Esophagus squamous epithelium (tissue), 5 donors: ENCODE measurements around the gene ZNRF1. TPM values are rescaled to one million over a fixed set of nuclear protein-coding genes. Genes with fewer than 3 reads are reported as not detected.
A peak's percentile ranks its signal among the peaks of the same experiment; 100 is the strongest.

Source experiments
- DNase-seq: peaks from one replicate; lab custom pipeline; 2025; lab: John Stamatoyannopoulos, UW
- H3K27ac ChIP-seq, 4 donors: fragments of 200-600 bp; sonication (generic); one replicate each; pipeline ENCODE4 v1.5.1; 2016 to 2019; ENCODE audit warnings: mild to moderate bottlenecking in 1 of 4
- H3K27me3 ChIP-seq, 4 donors: fragments of 200-600 bp; sonication (generic); 1 replicate in 3 of 4; 2 replicates in 1 of 4; pipeline versions ENCODE4 v1.5.1 to v1.6.0; 2017 to 2021; ENCODE audit warnings: antibody characterized with exemption in 1 of 4
- H3K36me3 ChIP-seq, 3 donors: fragments of 200-600 bp; sonication (generic); one replicate each; pipeline ENCODE4 v1.5.1; 2016 to 2019
- H3K4me1 ChIP-seq, 3 donors: fragments of 200-600 bp; sonication (generic); one replicate each; pipeline ENCODE4 v1.5.1; 2017 to 2019
- H3K4me3 ChIP-seq, 4 donors: fragments of 200-600 bp; sonication (generic); 1 replicate in 3 of 4; 2 replicates in 1 of 4; pipeline ENCODE4 v1.5.1; 2016 to 2019; ENCODE audit warnings: mild to moderate bottlenecking in 2 of 4, moderate library complexity in 1 of 4
- H3K9me3 ChIP-seq, 3 donors: fragments of 200-600 bp; sonication (generic); one replicate each; pipeline ENCODE4 v1.5.1; 2016 to 2019
- CTCF ChIP-seq, 6 experiments: fragments of 450-650 bp in 4 of 6; fragments of 200-600 bp in 2 of 6; sonication (generic) in 2 of 6; IDR thresholded peaks; one replicate each; pipeline ENCODE4 v1.5.1; 2016 to 2019; ENCODE audit warnings: antibody characterized with exemption in 6 of 6, mild to moderate bottlenecking in 4 of 6, moderate library complexity in 4 of 6
- POLR2A ChIP-seq, 4 donors: fragments of 450-650 bp; IDR thresholded peaks; one replicate each; pipeline ENCODE4 v1.6.1; 2017; ENCODE audit warnings: antibody characterized with exemption in 4 of 4, mild to moderate bottlenecking in 4 of 4, moderate library complexity in 3 of 4
- WGBS, 2 donors: methylation state at CpG; one replicate each; pipeline ENCODE4 v1.1.5; 2018; 5-methylcytosine and 5-hydroxymethylcytosine counted together
- intact Hi-C: fragments of 100-400 bp; cut with DNase I; formaldehyde crosslinking; loops from one replicate; pipeline ENCODE4 v1.15.0; 2022
- total RNA-seq, 4 donors: library from RNA; depleted of rRNA; stranded (reverse); fragments of >200 nt; gene quantifications; one replicate each; pipeline ENCODE4 v1.1.0, GENCODE V29; 2016
- donor health status: DM: yes; HTN: yes; CAD: no.

ZNRF1 gene
- total RNA-seq, 4 donors from 2014 or later = 28.0 to 67.4 (median 33.5) TPM

GRCh38 chr16:74991593-74992403 lies 7.0 kb upstream of the ZNRF1 start:
- no peak for DNase-seq
- TF ChIP-seq POLR2A (IDR thresholded peaks at IDR 0.05) (no peak), CTCF (IDR thresholded peaks at IDR 0.05) (no peak)
- Histone ChIP-seq H3K27me3 (no peaks in the 10 kb centered on the region), H3K36me3 (no peaks in the 10 kb centered on the region), H3K27ac (peak overlapping the region in 2 of 4 donors; percentile 42 to 57), H3K4me1 (peaks cover 0 to 3% (median 0%) of the 10 kb centered on the region in 3 donors), H3K4me3 (no peak overlapping the region), H3K9me3 (no peaks in the 10 kb centered on the region)
- WGBS, 2 donors = 58 to 77% methylated on average over 13 of the region's 13 CpGs
- intact Hi-C loops = no loop called here

- Histone ChIP-seq H3K27me3 (no peaks in the 10 kb centered on the region), H3K4me1 (peaks cover 11 to 39% (median 17%) of the 10 kb centered on the region in 3 donors), H3K9me3 (no peaks in the 10 kb centered on the region), H3K36me3 (no peaks in the 10 kb centered on the region), H3K4me3 (no peak overlapping the region), H3K27ac (no peak overlapping the region)
- no peak for TF ChIP-seq POLR2A (IDR thresholded peaks at IDR 0.05)
- TF ChIP-seq CTCF (IDR thresholded peaks at IDR 0.05) = no peak
- intact Hi-C loops = no loop called here
- WGBS, 2 donors = 94 to 100% methylated on average over 1 of the region's 1 CpG
- no peak for DNase-seq
Measured at GRCh38 chr16:74995986-74996385, 2.8 kb upstream of the ZNRF1 start.

GRCh38 chr16:74997042-74997491 lies 1.8 kb upstream of the ZNRF1 start:
- Histone ChIP-seq H3K27me3 (no peaks in the 10 kb centered on the region), H3K27ac (peak overlapping the region in 3 of 4 donors; percentile 18 to 94 (median 82)), H3K4me1 (peaks cover 11 to 50% (median 27%) of the 10 kb centered on the region in 3 donors), H3K36me3 (no peaks in the 10 kb centered on the region), H3K9me3 (no peaks in the 10 kb centered on the region), H3K4me3 (no peak overlapping the region)
- intact Hi-C loops = no loop called here
- WGBS, 2 donors = 73% methylated on average over 8 of the region's 8 CpGs
- DNase-seq = no peak
- TF ChIP-seq POLR2A (IDR thresholded peaks at IDR 0.05) = no peak
- TF ChIP-seq CTCF (IDR thresholded peaks at IDR 0.05) = no peak

- H3K27me3 ChIP-seq = no peaks in the 10 kb centered on the region
- peak overlapping the region; percentile 87 to 96 (median 91) for H3K27ac ChIP-seq
- H3K4me3 ChIP-seq = peak overlapping the region; percentile 76 to 97 (median 88)
- DNase-seq = no peak
- no peaks in the 10 kb centered on the region for H3K9me3 ChIP-seq
- WGBS, 2 donors = 0% methylated on average over 8 to 22 of the region's 44 CpGs
- peaks cover 11 to 71% (median 30%) of the 10 kb centered on the region in 3 donors for H3K4me1 ChIP-seq
- TF ChIP-seq CTCF (IDR thresholded peaks at IDR 0.05) (no peak), POLR2A (IDR thresholded peaks at IDR 0.05) (no peak)
- intact Hi-C loops = loop anchor here (2.0 kb wide), 1 partner anchor 112 kb away; no protein-coding TSS in a partner anchor
- peaks cover 0 to 9% (median 0%) of the 10 kb centered on the region in 3 donors for H3K36me3 ChIP-seq
Measured at GRCh38 chr16:74999219-74999608, 390 bp downstream of the ZNRF1 start.
